Keratinocyte (primary cell): ENCODE measurements around the gene ETV7.

Experiments used
- CTCF ChIP-seq, 3 experiments: IDR thresholded peaks in 1 of 3; conservative IDR thresholded peaks in 1 of 3; optimal IDR thresholded peaks in 1 of 3; 2 replicates in 2 of 3; 3 replicates in 1 of 3; pipeline versions ENCODE3 to v1.5.1; 2011; ENCODE audit warnings: low read length in 3 of 3, mild to moderate bottlenecking in 3 of 3, moderate library complexity in 2 of 3, control low read depth in 1 of 3, inconsistent platforms in 1 of 3; ENCODE audit not compliant: insufficient read depth in 2 of 3; ENCODE audit errors: extremely low read depth in 1 of 3
- EZH2 ChIP-seq: IDR thresholded peaks from one replicate; pipeline ENCODE4 v1.6.1; 2012; ENCODE audit warnings: inconsistent platforms, mild to moderate bottlenecking, low read length, moderate library complexity

GRCh38 chr6:36335465-36336207, 51.8 kb downstream of the ETV7 start:
- TF ChIP-seq CTCF (optimal IDR thresholded peaks at IDR 0.05 in 1 of 3, IDR thresholded peaks at IDR 0.05 in 1 of 3, conservative IDR thresholded peaks at IDR 0.05 in 1 of 3; ENCODE audit: extremely low read depth in 1 of 3, insufficient read depth in 2 of 3, low read length in 3 of 3) (no peak), EZH2 (no peak)
